Astrocyte (in vitro differentiated cells and primary cell): ENCODE results near the gene TAF11L6.
"Not testable (repeated sequence)": the region's sequence is repeated elsewhere in the genome, so short reads cannot be mapped to it uniquely, and the experiment has no call there.

Source experiments
- CTCF ChIP-seq: IDR thresholded peaks from 2 replicates; pipeline ENCODE4 v1.5.1; 2011; ENCODE audit warnings: low read depth, mild to moderate bottlenecking, inconsistent platforms, low read length, moderate library complexity; ENCODE audit not compliant: insufficient read depth
- EZH2 ChIP-seq: IDR thresholded peaks from 2 replicates; pipeline ENCODE4 v1.6.1; 2012; ENCODE audit warnings: mild to moderate bottlenecking, low read length, inconsistent platforms; ENCODE audit not compliant: insufficient read depth

GRCh38 chr5:17524935-17525334, 3.5 kb upstream of the TAF11L6 start, which contains the start of gene TAF11L5:
- TF ChIP-seq CTCF, EZH2: not testable (repeated sequence)
